Neuronal stem cell (in vitro differentiated cells): ENCODE results near the gene SNRPB.

ENCODE experiments used
- DNase-seq: peaks from one replicate; pipeline ENCODE4 v3.0.0-alpha.2; 2013; ENCODE audit warnings: low spot score
- H2AFZ ChIP-seq: one replicate; pipeline ENCODE4 v1.6.1; 2013; ENCODE audit warnings: mild to moderate bottlenecking, low read length, inconsistent platforms
- H2AK5ac ChIP-seq: 2 replicates; pipeline ENCODE4 v1.6.1; 2013; ENCODE audit warnings: low read depth, mild to moderate bottlenecking, inconsistent platforms, low read length, moderate library complexity, mixed read lengths
- H2BK120ac ChIP-seq: 2 replicates; pipeline ENCODE4 v1.6.1; 2013; ENCODE audit warnings: low read depth, mild to moderate bottlenecking, inconsistent platforms, low read length, moderate library complexity, mixed read lengths
- H2BK12ac ChIP-seq: one replicate; pipeline ENCODE4 v1.6.1; 2013; ENCODE audit warnings: low read length, inconsistent platforms
- H2BK15ac ChIP-seq: 2 replicates; pipeline ENCODE4 v1.6.1; 2013; ENCODE audit warnings: mild to moderate bottlenecking, low read length, inconsistent platforms, mixed read lengths
- H2BK5ac ChIP-seq: one replicate; pipeline ENCODE4 v1.6.1; 2013; ENCODE audit warnings: inconsistent platforms, mild to moderate bottlenecking, low read length, moderate library complexity
- H3K14ac ChIP-seq: one replicate; pipeline ENCODE4 v1.6.1; 2013; ENCODE audit warnings: low read length, inconsistent platforms
- H3K18ac ChIP-seq: 2 replicates; pipeline ENCODE4 v1.6.1; 2013; ENCODE audit warnings: low read length, inconsistent platforms
- H3K23ac ChIP-seq: 2 replicates; pipeline ENCODE4 v1.6.1; 2013; ENCODE audit warnings: low read depth, mild to moderate bottlenecking, mixed read lengths, low read length, inconsistent platforms; ENCODE audit not compliant: poor library complexity
- H3K27ac ChIP-seq: replicated peaks from 3 replicates; pipeline ENCODE4 v1.5.1; 2013; ENCODE audit warnings: low read length, inconsistent platforms
- H3K27me3 ChIP-seq, 3 experiments: 2 replicates each; pipeline ENCODE4 v1.6.1; 2013; ENCODE audit warnings: low read length in 3 of 3, mild to moderate bottlenecking in 2 of 3, inconsistent platforms in 1 of 3, low read depth in 1 of 3, mixed read lengths in 1 of 3, moderate library complexity in 1 of 3; ENCODE audit not compliant: control insufficient read depth in 3 of 3, insufficient read depth in 3 of 3
- H3K36me3 ChIP-seq, 2 donors: replicated peaks in 1 of 2; 2 replicates each; pipeline ENCODE4 v1.6.1; 2013; ENCODE audit warnings: low read length in 2 of 2; ENCODE audit not compliant: control insufficient read depth in 2 of 2, insufficient read depth in 2 of 2
- H3K4ac ChIP-seq: 2 replicates; pipeline ENCODE4 v1.6.1; 2013; ENCODE audit warnings: inconsistent platforms, mild to moderate bottlenecking, low read length, moderate library complexity
- H3K4me1 ChIP-seq, 2 donors: 1 replicate in 1 of 2; 2 replicates in 1 of 2; pipeline ENCODE4 v1.6.1; 2013; ENCODE audit warnings: low read length in 2 of 2, low read depth in 1 of 2; ENCODE audit not compliant: control insufficient read depth in 2 of 2, insufficient read depth in 1 of 2
- H3K4me2 ChIP-seq: one replicate; pipeline ENCODE4 v1.6.1; 2013; ENCODE audit warnings: mild to moderate bottlenecking, low read length, inconsistent platforms; ENCODE audit not compliant: insufficient read depth, poor library complexity, severe bottlenecking
- H3K4me3 ChIP-seq, 2 donors: 2 replicates each; pipeline ENCODE4 v1.5.1; 2013; ENCODE audit warnings: low read length in 2 of 2, mild to moderate bottlenecking in 2 of 2, inconsistent platforms in 1 of 2, moderate library complexity in 1 of 2
- H3K79me1 ChIP-seq: one replicate; pipeline ENCODE4 v1.6.1; 2013; ENCODE audit warnings: low read depth, mild to moderate bottlenecking, inconsistent platforms, low read length, moderate library complexity
- H3K9ac ChIP-seq: one replicate; pipeline ENCODE4 v1.6.1; 2013; ENCODE audit warnings: mild to moderate bottlenecking, low read depth, low read length, inconsistent platforms; ENCODE audit not compliant: poor library complexity
- H3K9me3 ChIP-seq, 2 donors: replicated peaks in 1 of 2; 2 replicates each; pipeline versions ENCODE3 to v1.6.1; 2013; ENCODE audit warnings: low read length in 2 of 2, mild to moderate bottlenecking in 2 of 2, inconsistent platforms in 1 of 2, low read depth in 1 of 2, mixed read lengths in 1 of 2, moderate library complexity in 1 of 2; ENCODE audit not compliant: control insufficient read depth in 2 of 2, insufficient read depth in 1 of 2
- H4K8ac ChIP-seq: one replicate; pipeline ENCODE4 v1.6.1; 2013; ENCODE audit warnings: low read depth, mild to moderate bottlenecking, inconsistent platforms, low read length, moderate library complexity
- H4K91ac ChIP-seq: one replicate; pipeline ENCODE4 v1.6.1; 2013; ENCODE audit warnings: low read length, low read depth, mild to moderate bottlenecking, inconsistent platforms; ENCODE audit not compliant: poor library complexity
- WGBS, 2 donors: extraction: QIAGEN DNeasy Blood & Tissue Kit; methylation state at CpG; one replicate each; pipeline ENCODE4 v1.1.7; 2013; ENCODE audit warnings: missing lambda C conversion rate in 2 of 2, mixed read lengths in 1 of 2; ENCODE audit not compliant: insufficient read length in 2 of 2, insufficient replicate concordance in 1 of 2; ENCODE audit errors: extremely low coverage in 2 of 2; 5-methylcytosine and 5-hydroxymethylcytosine counted together

SNRPB gene

DNA sequence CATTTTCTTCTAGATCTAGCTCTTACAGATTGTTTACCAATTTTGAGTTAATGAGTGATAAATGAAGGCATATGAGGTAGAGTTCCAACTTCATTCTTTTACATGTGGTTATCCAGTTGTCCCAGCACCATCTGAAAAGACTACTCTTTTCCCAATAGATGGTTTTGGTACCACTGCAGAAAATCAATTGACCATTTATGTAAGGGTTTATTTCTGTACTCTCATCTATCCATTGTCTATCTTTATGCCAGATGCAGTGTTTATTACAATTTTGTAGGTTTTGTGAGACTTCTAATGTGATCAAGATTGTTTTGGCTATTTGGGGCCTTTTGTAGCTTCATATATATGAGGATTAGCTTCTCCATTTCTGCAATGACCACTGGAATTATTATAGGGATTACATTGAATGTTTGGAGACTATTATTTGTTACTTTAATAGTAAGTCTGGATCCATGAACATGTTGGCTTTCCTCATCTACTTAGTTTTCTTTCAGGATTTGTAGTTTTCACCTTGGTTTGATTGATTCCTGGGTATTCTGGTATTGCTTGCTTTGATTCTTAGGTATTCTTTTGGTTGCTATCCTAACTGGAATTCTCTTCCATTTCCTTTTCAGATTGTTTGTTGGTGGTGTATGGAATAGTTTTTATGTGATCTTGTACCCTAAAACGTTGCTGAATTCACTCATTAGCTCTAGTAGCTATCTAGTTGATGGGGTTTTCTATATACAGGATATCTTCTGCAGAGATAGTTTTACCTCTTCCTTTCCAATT is 10.4 kb downstream of the SNRPB start:
- Histone ChIP-seq H3K27ac (no peak overlapping the region), H3K4me3 (no peak overlapping the region), H3K27me3 (no peaks in the 10 kb centered on the region), H3K36me3 (peaks cover 36 to 80% of the 10 kb centered on the region in 2 donors), H2AFZ (no peak overlapping the region), H4K91ac (no peak overlapping the region), H3K9ac (no peak overlapping the region), H3K4me1 (no peaks in the 10 kb centered on the region), H3K23ac (no peak overlapping the region), H3K4me2 (no peak overlapping the region), H4K8ac (no peak overlapping the region), H3K9me3 (no peaks in the 10 kb centered on the region), H2BK120ac (no peak overlapping the region), H3K18ac (no peak overlapping the region), H2BK5ac (no peak overlapping the region), H2BK15ac (no peak overlapping the region), H2AK5ac (no peak overlapping the region), H2BK12ac (no peak overlapping the region), H3K4ac (no peak overlapping the region), H3K14ac (no peak overlapping the region), H3K79me1 (peaks cover 3% of the 10 kb centered on the region)
- no peak for DNase-seq
- WGBS, 2 donors, result no CpG with 5 or more reads among the region's 1 CpG

DNA sequence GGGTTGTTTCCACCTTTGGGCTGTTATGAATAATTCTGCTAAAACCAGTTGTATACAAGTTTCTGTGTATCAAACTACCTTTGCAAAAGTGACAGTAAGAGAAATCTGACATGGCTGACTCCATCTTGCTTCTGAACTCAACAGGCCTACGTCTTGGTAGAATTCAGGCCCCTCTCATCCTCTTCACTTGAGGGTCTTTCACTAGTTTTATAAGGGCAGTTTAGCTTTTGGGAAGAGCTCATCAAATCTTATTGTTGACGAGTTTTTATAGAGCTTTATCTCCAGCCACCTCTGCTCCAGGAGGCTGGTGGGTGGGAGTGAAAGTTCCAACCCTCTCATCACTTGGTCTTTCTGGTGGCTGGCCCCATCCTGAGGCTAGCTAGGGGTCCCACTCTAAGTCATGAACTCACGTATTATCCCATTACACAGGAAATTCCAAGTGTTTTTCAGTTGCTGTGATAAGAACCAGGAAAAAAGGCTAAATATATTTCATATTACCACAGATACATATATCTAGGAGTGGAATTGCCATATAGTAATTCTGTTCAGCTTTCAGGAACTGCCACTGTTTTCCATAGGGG is 11.6 kb downstream of the SNRPB start:
- Histone ChIP-seq H3K4ac (no peak overlapping the region), H3K9ac (no peak overlapping the region), H4K8ac (no peak overlapping the region), H2BK120ac (no peak overlapping the region), H4K91ac (no peak overlapping the region), H2AFZ (no peak overlapping the region), H3K4me2 (no peak overlapping the region), H2AK5ac (no peak overlapping the region), H3K27ac (no peak overlapping the region), H3K23ac (no peak overlapping the region), H3K14ac (no peak overlapping the region), H2BK5ac (no peak overlapping the region), H3K27me3 (no peaks in the 10 kb centered on the region), H3K4me3 (no peak overlapping the region), H3K36me3 (peaks cover 32 to 69% of the 10 kb centered on the region in 2 donors), H2BK12ac (no peak overlapping the region), H2BK15ac (no peak overlapping the region), H3K4me1 (no peaks in the 10 kb centered on the region), H3K79me1 (peaks cover 3% of the 10 kb centered on the region), H3K9me3 (no peaks in the 10 kb centered on the region), H3K18ac (no peak overlapping the region)
- no peak for DNase-seq
- no CpG with 5 or more reads among the region's 3 CpGs for WGBS, 2 donors

DNA sequence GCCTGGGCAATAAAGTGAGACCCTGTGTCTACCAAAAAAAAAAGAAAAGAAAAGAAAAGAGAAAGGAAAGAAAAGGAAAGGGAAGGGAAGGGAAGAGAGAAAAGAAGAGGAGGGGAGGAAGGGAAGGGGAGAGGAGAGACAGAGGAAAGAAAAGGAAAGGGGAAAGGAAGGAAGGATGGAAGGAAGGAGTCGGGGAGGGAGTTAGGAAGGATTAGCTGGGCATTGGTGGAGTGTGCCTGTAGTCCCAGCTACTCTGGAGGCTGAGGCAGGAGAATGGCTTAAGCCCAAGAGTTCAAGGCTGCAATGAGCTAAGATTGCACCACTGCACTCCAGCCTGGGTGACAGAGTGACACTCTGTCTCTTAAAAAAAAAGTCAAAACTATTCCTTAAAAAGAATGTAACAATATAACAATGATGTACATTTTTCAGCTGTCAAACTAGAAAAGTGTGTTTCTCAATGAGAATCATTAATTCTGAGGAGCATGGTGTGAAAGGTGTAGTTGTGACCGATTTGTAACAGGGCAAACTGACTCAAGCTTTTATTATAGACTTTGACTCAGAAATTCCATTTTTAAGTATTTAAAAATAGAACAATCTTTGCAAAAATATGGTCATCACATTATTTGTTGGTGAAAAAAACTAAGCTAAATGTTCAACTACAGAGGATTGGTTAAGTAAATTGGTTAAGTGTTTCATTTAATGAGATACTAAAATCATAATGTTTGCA is 14.7 kb downstream of the SNRPB start:
- no peak overlapping the region for H2BK5ac ChIP-seq
- H2AFZ ChIP-seq, result no peak overlapping the region
- no peak overlapping the region for H3K23ac ChIP-seq
- no peak overlapping the region for H3K4me2 ChIP-seq
- no peaks in the 10 kb centered on the region for H3K4me1 ChIP-seq
- WGBS, 2 donors, result 100% methylated on average over 1 of the region's 2 CpGs; no CpG with 5 or more reads in 1 of the 2 donors
- H3K4ac ChIP-seq, result no peak overlapping the region
- no peak overlapping the region for H2BK12ac ChIP-seq
- no peaks in the 10 kb centered on the region for H3K9me3 ChIP-seq
- H3K4me3 ChIP-seq, result no peak overlapping the region
- H2BK120ac ChIP-seq, result no peak overlapping the region
- no peak overlapping the region for H4K91ac ChIP-seq
- H4K8ac ChIP-seq, result no peak overlapping the region
- H3K14ac ChIP-seq, result no peak overlapping the region
- peaks cover 0 to 2% (median 0%) of the 10 kb centered on the region in 3 experiments for H3K27me3 ChIP-seq
- no peak overlapping the region for H3K27ac ChIP-seq
- H2AK5ac ChIP-seq, result no peak overlapping the region
- no peaks in the 10 kb centered on the region for H3K79me1 ChIP-seq
- DNase-seq, result no peak
- H3K36me3 ChIP-seq, result peaks cover 6 to 38% of the 10 kb centered on the region in 2 donors
- H3K18ac ChIP-seq, result no peak overlapping the region
- H3K9ac ChIP-seq, result no peak overlapping the region
- H2BK15ac ChIP-seq, result no peak overlapping the region

DNA sequence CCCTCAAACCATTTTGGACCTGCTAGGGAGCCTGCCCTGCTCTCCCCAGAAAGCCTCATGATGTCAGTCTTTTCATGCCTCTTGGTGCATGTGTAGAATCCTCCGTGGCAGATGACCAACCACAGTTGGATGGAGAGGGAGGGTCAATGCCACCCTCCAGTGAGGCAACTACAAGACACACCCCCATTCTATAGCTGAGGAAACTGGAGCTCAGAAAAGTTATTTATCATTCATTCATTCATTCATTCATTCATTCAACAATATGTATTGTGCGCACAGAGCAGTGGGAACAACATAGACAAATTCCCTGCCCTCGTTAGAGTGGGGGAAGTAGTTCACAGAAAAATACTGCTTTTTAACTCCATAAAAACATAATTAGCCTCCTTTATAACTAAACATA is 16.8 kb downstream of the SNRPB start:
- Histone ChIP-seq H2BK15ac (no peak overlapping the region), H3K4me2 (no peak overlapping the region), H4K8ac (no peak overlapping the region), H3K14ac (no peak overlapping the region), H3K18ac (no peak overlapping the region), H3K79me1 (no peaks in the 10 kb centered on the region), H3K36me3 (peaks cover under 1 to 17% of the 10 kb centered on the region in 2 donors), H3K27ac (no peak overlapping the region), H3K4me3 (no peak overlapping the region), H2BK5ac (no peak overlapping the region), H3K4ac (no peak overlapping the region), H2AFZ (no peak overlapping the region), H4K91ac (no peak overlapping the region), H3K27me3 (peaks cover 0 to 2% (median 0%) of the 10 kb centered on the region in 3 experiments), H3K9me3 (no peaks in the 10 kb centered on the region), H3K4me1 (no peaks in the 10 kb centered on the region), H3K9ac (no peak overlapping the region), H2BK12ac (no peak overlapping the region), H3K23ac (no peak overlapping the region), H2AK5ac (no peak overlapping the region), H2BK120ac (no peak overlapping the region)
- WGBS, 2 donors, result no CpG with 5 or more reads among the region's 3 CpGs
- no peak for DNase-seq
